ENCODE data around the gene POP4. TPM values are rescaled to one million over a fixed set of nuclear protein-coding genes. Genes with fewer than 3 reads are reported as not detected.

The POP4 gene
- total and polyA plus RNA-seq, 2 of the 13 experiments (the other 11 are each of a cell fraction or from before 2014, with no cell fraction given), result 32.2 to 84.0 TPM

DNA sequence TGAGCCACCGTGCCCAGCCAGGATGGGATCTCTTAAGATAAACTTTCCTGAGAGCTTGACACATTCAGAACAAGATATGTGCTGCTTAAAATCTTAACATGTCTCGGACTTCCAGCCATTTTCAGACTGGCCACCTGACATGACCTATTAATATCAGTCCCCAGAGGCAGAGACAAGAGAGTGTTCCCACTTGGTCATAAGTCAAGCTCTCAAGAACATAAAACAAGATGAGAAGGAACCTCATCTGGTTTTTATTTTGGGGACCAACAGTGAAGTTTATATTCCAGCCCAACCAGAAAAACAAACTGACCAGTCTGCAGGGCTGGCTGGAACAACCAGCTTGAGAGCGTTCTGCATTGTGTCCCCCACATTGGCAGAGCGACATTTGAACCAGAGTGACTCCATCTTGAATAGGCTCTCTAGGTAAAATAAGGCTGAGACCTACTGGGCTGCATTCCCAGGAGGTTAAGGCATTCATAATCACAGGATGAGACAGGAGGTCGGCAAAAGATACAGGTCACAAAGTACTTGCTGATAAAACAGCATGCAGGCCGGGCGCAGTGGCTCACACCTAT lies 37.4 kb downstream of the POP4 start:
- ChIA-PET POLR2A (no interaction called here), CTCF (ENCODE audit: low intra/inter-chr PET ratio, low total read pairs) (no interaction called here)
- H3K9me3 ChIP-seq (ENCODE audit: low read length), result no peaks in the 10 kb centered on the region
- ATAC-seq (no peak), DNase-seq (ENCODE audit: low spot score) (no peak), FAIRE-seq (no peak)
- H3K4me1 ChIP-seq (ENCODE audit: insufficient read depth, low read length), result peaks cover 8% of the 10 kb centered on the region
- no peak overlapping the region for H3K4me3 ChIP-seq (replicated peaks in 1 of 3; ENCODE audit: insufficient read depth in 1 of 3, low read depth in 2 of 3, low read length in 3 of 3)
- H3K27ac ChIP-seq (ENCODE audit: extremely low read length, insufficient read depth, low read length), result no peak overlapping the region
- no peak overlapping the region for H3K4me2 ChIP-seq (ENCODE audit: low read depth, low read length)
- no peak overlapping the region for H2AFZ ChIP-seq (ENCODE audit: low read length)
- no TSS peak for BruUV-seq (replicated peaks)
- H3K36me3 ChIP-seq (replicated peaks in 1 of 2; ENCODE audit: control insufficient read depth in 1 of 2, insufficient read depth in 2 of 2, low read length in 2 of 2), result no peaks in the 10 kb centered on the region
- H3K9ac ChIP-seq (ENCODE audit: insufficient read depth, low read depth, low read length), result no peak overlapping the region
- peaks cover 1 to 6% of the 10 kb centered on the region in 2 experiments; a peak in 4 of 5 replicates for H3K27me3 ChIP-seq (ENCODE audit: control insufficient read depth in 1 of 2, insufficient read depth in 2 of 2, low read length in 2 of 2)
- H3K79me2 ChIP-seq (ENCODE audit: insufficient read depth, low read length), result no peaks in the 10 kb centered on the region
- TF ChIP-seq RBM39 (IDR thresholded peaks at IDR 0.05; ENCODE audit: low read depth, low read length, poor library complexity, severe bottlenecking) (no peak), FOXA3 (CRISPR knock-in tag; IDR thresholded peaks at IDR 0.05) (no peak), SOX13 (IDR thresholded peaks at IDR 0.05) (no peak), SOX13 (CRISPR knock-in tag; conservative IDR thresholded peaks at IDR 0.05 in 1 of 2, IDR thresholded peaks at IDR 0.05 in 1 of 2) (no peak), MYC (CRISPR knock-in tag; IDR thresholded peaks at IDR 0.05; ENCODE audit: borderline replicate concordance) (no peak), SKI (IDR thresholded peaks at IDR 0.05; ENCODE audit: partially characterized antibody) (no peak), BRD4 (CRISPR knock-in tag; IDR thresholded peaks at IDR 0.05) (no peak), ZNF143 (CRISPR knock-in tag; IDR thresholded peaks at IDR 0.05) (no peak), ZNF619 (CRISPR knock-in tag; IDR thresholded peaks at IDR 0.05) (no peak), ZNF788 (CRISPR knock-in tag; IDR thresholded peaks at IDR 0.05; ENCODE audit: borderline replicate concordance) (no peak), HNRNPLL (IDR thresholded peaks at IDR 0.05; ENCODE audit: low read depth, low read length, poor library complexity, severe bottlenecking) (no peak), RAD21 (CRISPR knock-in tag; IDR thresholded peaks at IDR 0.05) (no peak), SETDB1 (CRISPR knock-in tag; IDR thresholded peaks at IDR 0.05; ENCODE audit: borderline replicate concordance) (no peak), DNMT3B (CRISPR knock-in tag; conservative IDR thresholded peaks at IDR 0.05) (no peak)
- TF ChIP-seq, protein P1, sequence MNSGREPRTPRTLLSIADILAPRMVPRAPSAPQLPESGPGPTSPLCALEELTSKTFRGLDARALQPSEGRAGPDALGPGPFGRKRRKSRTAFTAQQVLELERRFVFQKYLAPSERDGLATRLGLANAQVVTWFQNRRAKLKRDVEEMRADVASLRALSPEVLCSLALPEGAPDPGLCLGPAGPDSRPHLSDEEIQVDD (CRISPR knock-in tag; IDR thresholded peaks at IDR 0.05; ENCODE audit: borderline replicate concordance), result no peak
- TF ChIP-seq, protein P2, sequence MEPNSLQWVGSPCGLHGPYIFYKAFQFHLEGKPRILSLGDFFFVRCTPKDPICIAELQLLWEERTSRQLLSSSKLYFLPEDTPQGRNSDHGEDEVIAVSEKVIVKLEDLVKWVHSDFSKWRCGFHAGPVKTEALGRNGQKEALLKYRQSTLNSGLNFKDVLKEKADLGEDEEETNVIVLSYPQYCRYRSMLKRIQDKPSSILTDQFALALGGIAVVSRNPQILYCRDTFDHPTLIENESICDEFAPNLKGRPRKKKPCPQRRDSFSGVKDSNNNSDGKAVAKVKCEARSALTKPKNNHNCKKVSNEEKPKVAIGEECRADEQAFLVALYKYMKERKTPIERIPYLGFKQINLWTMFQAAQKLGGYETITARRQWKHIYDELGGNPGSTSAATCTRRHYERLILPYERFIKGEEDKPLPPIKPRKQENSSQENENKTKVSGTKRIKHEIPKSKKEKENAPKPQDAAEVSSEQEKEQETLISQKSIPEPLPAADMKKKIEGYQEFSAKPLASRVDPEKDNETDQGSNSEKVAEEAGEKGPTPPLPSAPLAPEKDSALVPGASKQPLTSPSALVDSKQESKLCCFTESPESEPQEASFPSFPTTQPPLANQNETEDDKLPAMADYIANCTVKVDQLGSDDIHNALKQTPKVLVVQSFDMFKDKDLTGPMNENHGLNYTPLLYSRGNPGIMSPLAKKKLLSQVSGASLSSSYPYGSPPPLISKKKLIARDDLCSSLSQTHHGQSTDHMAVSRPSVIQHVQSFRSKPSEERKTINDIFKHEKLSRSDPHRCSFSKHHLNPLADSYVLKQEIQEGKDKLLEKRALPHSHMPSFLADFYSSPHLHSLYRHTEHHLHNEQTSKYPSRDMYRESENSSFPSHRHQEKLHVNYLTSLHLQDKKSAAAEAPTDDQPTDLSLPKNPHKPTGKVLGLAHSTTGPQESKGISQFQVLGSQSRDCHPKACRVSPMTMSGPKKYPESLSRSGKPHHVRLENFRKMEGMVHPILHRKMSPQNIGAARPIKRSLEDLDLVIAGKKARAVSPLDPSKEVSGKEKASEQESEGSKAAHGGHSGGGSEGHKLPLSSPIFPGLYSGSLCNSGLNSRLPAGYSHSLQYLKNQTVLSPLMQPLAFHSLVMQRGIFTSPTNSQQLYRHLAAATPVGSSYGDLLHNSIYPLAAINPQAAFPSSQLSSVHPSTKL (CRISPR knock-in tag; IDR thresholded peaks at IDR 0.05), result no peak
- TF ChIP-seq, protein P3, sequence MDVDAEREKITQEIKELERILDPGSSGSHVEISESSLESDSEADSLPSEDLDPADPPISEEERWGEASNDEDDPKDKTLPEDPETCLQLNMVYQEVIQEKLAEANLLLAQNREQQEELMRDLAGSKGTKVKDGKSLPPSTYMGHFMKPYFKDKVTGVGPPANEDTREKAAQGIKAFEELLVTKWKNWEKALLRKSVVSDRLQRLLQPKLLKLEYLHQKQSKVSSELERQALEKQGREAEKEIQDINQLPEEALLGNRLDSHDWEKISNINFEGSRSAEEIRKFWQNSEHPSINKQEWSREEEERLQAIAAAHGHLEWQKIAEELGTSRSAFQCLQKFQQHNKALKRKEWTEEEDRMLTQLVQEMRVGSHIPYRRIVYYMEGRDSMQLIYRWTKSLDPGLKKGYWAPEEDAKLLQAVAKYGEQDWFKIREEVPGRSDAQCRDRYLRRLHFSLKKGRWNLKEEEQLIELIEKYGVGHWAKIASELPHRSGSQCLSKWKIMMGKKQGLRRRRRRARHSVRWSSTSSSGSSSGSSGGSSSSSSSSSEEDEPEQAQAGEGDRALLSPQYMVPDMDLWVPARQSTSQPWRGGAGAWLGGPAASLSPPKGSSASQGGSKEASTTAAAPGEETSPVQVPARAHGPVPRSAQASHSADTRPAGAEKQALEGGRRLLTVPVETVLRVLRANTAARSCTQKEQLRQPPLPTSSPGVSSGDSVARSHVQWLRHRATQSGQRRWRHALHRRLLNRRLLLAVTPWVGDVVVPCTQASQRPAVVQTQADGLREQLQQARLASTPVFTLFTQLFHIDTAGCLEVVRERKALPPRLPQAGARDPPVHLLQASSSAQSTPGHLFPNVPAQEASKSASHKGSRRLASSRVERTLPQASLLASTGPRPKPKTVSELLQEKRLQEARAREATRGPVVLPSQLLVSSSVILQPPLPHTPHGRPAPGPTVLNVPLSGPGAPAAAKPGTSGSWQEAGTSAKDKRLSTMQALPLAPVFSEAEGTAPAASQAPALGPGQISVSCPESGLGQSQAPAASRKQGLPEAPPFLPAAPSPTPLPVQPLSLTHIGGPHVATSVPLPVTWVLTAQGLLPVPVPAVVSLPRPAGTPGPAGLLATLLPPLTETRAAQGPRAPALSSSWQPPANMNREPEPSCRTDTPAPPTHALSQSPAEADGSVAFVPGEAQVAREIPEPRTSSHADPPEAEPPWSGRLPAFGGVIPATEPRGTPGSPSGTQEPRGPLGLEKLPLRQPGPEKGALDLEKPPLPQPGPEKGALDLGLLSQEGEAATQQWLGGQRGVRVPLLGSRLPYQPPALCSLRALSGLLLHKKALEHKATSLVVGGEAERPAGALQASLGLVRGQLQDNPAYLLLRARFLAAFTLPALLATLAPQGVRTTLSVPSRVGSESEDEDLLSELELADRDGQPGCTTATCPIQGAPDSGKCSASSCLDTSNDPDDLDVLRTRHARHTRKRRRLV (CRISPR knock-in tag; IDR thresholded peaks at IDR 0.05), result no peak
- WGBS (ENCODE audit: low lambda C conversion rate), result 65% methylated on average over 7 of the region's 7 CpGs
- in situ Hi-C loops (cut with HindIII; ENCODE audit: extremely low pct_ligation_motif_present, low pct_unique_long_range_greater_than_20kb), result no loop called here
- intact Hi-C loops (cut with micrococcal nuclease; ENCODE audit: unreplicated experiment), result no loop called here
- no peaks in the 10 kb centered on the region for H4K20me1 ChIP-seq (ENCODE audit: insufficient read depth, low read length)
